HG03175 (cell line): Measurements from ENCODE around the gene FRRS1L.
A peak's percentile ranks its signal among the peaks of the same experiment; 100 is the strongest.

ENCODE experiments used
- ATAC-seq: cut with Tn5 transposase; IDR thresholded peaks from one replicate; pipeline ENCODE4 v1.9.1; 2021; ENCODE audit warnings: mild to moderate bottlenecking, moderate library complexity; ENCODE audit not compliant: unreplicated experiment

FRRS1L gene

DNA sequence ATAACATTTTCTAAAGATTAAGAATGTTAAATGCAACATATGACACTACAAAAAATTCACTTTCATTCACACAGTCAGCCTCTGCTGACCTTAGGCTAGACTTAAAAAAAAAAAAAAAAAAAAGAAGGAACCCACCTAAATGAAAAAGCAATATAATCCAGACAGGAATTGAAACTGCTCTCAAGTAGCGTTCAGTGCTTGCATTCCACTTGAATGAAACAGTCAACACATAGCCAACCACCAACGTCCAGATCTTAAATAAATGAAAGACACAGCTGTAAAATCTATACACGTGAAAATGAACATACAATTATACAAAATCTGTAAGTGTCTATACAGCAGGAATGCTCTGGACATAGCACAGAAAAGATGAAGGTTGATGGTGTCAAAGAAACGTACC lies 58.7 kb downstream of the FRRS1L start:
- ATAC-seq, result peak; percentile 44

DNA sequence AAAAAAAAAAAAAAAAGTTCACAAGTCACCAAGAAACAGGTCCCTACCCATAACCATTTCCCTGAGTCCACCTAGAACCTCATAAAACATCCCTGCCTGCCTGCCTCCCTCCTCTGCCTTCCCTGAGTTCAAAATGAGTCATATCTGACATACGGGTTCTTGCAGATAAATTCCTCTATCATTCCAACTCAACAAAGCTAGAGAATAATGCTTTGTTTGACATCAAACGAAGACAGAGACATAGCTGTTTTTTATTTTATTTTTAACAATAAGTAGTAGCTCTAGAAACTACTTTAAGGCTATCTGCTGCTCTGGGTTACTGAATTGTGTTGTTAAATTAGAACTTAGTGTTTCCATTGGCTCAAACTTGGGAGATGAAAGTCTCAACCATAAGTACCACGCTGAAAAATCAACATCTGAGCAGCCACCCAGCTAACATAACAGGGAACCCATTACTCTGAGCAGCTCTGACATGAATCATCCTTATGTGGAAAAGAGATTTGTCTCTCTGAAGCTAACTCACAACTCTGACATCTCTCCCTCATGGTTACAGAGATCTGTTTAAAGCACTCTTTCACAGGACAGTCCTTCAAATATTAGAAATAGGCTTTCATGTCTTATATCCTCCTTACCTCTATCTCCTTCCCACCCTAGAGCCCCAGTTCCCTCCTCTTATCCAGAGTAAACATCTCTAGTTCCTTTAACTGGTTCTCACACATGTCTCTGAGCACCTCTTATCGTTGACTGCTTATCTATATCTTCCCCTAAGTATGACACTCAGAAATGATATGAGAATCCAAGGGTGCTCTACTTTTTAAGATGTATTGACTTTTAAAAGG lies 59.4 kb downstream of the FRRS1L start:
- no peak for ATAC-seq

DNA sequence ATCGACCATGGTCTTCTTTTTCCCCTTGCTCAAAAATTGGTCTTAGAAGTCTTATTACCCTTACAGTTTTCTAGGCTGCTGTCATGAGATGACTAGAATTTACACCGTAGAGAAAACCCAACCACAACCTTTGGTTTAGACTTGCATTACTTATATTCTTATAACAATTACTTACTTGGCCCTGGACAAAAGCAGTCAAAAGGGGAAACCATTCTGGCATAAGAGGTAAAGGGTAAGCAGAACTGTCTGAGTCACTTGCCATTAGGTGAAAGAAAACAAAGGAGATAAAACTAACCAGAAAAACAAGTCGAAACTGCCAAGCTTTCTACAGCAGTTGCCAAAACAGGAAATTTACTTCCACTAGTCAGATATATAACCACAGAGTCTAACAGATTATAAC lies 65.2 kb downstream of the FRRS1L start:
- peak; percentile 72 for ATAC-seq

DNA sequence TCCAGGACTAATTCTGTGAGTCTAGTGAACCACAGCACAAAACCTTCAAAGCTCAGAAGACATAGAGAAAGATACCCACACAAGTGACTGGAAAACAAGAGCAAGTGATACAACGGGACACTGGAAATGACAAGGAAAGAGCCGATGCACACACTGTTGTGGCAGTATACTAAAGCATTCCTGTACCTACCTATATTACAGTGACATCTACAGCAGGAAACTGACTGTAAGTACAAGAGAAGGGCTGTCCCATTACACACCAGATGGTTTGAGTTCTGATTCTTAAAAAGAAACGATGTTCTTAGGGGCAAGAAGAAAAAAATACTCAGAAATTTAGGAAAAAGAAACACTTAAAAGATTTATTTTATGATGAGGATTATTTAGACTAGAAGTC lies 65.8 kb downstream of the FRRS1L start:
- no peak for ATAC-seq

DNA sequence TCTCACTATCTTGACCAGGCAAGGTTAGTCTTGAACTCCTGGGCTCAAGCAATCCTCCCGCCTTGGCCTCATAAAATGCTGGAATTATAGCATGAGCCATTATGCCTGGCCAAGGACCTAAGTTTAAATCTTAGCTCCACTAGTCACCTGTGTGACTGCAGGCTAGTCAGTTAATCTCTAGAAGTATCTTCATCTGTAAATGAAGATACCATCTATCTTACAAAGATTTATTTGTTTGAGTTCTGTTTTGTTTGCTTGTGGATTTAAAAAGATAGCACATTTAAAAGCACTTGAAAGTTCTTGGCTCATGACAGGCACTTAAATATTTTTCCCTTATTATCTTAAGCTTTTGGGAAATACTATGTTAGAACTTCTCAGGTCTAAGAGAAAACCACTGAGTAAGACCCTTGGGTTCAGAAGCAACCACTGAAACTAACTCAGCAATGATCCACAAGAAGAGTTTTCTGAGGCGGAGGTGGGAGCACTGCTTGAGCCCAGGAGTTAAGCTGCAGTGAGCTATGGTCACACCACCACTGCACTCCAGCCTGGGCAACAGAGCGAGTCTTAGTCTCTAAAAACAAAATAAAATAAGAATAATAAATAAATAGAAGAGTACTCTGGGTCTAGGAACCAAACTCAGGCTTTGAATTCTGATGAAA lies 66.4 kb downstream of the FRRS1L start:
- no peak for ATAC-seq

DNA sequence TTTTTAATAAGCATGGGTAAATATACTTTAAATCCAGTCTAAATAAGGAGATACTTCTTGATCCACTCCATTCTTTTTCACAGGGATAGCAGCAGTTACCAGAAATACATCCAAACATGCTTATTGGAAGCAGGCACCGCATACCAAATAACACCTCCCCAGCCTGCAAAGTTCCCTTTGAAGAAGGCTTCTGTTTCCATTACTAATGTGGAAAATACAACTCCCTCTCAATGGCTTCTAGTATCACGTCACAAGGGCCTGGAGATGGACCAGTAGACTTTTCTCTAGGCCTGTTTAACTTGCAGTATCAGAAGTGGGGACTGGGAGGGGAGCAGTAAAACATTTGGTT lies 68.1 kb downstream of the FRRS1L start:
- no peak for ATAC-seq

DNA sequence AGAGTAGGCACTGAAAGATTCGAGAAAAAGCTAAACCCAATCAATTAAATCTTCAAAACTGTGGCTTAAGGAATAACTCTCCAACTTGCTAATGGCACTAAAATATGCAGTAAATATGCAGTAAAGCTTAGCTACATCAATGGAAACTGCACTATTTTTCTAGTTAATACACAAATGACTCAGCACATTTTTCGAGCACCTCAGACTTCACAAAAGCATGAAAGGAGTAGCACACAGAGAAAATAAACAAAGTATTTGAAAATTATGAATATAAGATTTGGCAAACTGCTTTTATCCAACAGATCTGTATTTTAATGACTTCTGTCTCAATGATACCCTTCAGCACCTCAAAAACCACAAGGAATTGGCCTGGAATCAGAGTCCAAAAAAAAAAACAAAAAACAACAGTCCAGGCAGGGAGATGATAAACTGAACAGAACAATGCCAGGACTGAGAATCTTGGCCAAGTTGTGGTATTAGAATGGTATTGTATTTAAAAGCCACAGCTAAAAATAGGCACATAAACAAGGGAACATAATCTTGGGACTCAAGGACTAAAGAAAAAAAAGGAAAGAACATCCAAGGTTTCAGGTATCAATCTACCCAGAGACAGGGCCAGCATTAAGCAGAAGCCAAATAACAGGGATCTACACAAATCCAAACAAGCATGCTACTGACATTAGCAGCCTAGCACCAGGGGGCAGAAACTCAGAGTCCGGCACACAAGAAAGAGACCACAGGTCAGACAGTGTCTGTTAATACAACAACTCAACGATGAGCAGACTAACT lies 68.7 kb downstream of the FRRS1L start:
- ATAC-seq, result no peak

DNA sequence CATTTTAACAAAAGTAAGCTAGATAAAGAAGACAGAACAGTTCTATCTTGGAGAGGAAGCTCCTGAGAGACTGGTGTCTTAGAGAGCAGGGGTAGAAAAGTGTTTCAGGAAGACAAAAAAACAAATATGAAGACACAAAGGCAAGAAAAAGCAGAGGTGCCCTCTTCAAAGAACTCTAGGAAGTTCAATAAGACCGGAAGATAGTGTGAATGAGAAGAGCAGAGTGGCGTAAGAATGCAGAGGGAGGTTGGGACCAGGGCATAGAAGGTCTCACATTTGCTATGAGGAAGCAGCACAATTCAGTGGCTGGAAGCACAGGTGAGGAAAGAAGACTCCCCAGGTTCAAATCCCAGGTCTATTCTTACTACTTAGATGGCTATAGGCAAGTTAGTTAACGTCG lies 69.9 kb downstream of the FRRS1L start:
- no peak for ATAC-seq

DNA sequence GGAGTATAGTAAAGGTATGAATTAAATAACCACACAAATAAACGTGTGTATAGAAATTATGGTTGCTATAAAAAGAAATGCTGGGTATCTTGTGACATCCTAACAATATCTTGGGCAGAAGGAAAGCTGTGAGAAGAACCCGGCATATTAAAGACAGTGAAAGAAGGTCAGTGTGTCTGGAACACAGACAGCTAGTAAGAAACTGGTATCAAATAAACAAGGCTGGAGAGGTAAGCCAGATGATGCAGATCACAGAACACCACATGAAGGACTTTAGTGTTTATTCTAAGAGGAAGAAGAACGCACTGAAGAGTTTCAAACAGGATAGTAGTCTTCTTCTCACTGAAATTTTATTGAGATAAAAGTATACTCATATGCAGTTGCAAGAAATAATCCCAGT lies 71.7 kb downstream of the FRRS1L start:
- no peak for ATAC-seq

DNA sequence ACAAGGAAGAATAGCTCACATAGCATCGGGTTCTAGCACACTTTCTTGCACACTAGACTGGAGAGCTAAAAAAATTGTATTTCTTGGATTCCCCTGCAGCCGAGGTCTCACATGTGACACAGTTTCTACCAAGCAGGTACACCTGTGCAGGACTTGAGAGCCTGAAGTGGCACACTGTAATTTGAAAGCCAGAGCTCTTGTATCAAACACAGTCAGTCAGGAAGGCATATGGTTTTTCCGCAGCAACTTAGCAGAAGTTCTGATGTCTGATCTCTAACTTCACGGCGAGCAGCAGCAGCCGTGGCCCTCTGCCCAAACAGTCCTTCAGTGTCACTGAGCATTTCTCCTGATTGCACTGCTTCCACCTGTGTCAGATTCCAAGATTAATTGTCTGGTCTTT lies 72.8 kb downstream of the FRRS1L start:
- no peak for ATAC-seq

DNA sequence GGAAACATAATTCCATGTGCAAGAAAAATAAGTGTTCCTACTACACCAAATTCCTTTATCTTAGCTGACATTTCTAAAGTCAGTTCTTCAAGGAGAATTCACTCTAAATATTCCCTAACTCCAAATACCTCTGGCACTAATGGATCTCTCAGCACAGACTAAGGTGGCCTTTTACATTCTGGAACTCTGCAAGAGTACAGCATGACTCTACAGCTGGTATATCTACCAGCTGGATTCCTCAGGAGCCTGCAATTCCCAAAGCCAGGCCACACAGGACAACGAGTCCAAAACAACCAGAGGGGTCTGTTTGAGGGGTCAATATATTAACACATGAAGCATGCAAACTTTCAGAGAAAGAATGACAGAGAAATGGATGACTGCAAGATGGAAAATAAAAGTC lies 74.5 kb downstream of the FRRS1L start:
- ATAC-seq, result no peak

DNA sequence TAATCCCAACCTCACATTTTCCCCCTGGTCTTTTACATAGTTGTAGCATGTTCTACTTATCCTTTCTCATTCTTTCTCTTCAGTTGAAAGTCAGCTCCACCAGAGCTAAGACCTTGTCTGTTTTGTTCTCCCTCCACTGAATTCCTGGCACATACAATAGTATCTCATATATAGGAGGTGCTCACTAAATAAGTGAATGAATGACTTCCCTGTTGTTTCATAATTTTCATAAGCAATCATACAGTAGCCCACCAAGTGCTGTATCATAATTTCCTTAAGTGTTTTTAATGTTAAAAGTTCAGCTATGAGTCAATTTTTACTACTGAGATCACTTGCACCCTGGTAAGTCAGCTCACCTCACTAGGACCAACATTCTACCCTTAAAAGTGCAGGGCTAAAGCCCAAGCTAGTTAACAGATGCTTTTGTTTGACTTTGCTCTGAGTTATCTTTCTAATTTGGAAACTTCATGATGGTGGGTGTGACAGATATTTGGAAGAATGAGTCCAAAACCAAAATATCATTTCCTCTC lies 74.9 kb downstream of the FRRS1L start:
- ATAC-seq, result no peak

DNA sequence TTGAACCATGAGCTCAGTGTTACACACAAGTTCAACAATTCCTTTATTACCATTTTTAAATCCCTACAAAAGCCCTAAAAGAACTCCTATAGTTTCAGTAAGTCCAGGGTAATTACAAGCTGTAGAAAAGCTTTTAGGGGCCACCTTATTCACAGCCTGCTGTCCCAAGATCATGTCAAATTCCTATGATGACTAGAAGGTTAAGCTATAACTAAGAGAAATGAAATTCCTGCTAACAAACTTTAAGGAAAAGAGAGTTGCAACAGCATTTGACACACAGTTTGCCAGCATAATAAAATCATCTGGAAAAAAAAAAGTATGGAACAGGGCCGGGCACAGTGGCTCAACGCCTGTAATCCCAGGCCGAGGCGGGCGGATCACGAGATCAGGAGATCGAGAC lies 78.8 kb downstream of the FRRS1L start:
- no peak for ATAC-seq

DNA sequence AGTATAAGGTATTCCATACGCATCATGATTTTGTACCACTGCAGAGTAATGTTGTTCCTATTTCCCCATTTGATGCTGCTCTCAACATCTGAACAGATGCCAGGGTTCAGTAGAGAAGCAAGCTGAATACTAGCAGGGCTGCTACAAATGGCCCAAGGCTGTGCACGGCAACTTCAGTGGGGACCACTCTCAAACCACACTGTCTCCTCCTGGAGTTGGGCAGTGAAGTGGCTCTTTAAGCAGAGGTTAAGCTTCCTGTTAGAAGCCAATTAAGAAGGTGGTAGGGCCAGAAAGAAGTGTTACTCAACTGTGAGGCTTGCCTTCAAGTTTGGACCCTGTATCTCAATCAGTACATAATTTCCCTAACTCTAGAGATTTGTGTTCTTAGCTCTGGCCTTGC lies 79.3 kb downstream of the FRRS1L start:
- ATAC-seq, result no peak

DNA sequence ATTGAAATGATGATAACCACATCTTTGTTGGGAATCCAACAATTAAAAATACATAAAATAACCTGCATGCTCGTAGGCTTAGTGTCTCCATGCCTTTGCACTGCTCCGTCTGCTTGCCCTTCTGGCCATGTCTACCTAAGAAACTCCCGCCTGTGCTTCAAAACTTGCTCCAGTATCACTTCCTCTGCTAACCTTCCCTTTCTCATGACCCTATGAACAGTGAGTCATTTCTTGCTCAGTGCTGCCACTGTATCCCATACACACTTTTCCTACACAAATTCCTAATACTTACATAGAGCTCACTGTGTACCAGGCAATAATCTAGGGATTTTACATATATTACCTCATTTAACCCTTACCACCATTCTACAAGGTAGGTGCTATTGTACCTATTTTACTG lies 80.8 kb downstream of the FRRS1L start:
- ATAC-seq, result no peak

DNA sequence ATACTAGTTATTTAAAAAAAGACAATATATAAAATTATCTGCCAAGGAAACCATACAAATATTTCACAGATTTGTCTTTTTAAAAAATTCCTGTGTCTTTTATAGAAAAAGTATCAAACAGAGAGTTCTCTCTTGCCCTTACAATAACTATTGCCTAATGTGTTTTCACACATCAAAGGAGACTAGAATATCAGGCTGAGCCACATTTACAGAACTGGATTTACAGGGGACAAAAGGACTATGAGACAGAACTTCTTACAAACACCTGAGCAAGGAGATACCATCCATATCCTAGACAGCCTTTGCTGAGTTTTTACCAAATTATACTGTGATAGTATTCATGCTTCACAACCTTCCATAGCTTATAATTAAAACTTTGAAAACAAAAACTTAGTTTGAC lies 81.5 kb downstream of the FRRS1L start:
- ATAC-seq, result no peak

DNA sequence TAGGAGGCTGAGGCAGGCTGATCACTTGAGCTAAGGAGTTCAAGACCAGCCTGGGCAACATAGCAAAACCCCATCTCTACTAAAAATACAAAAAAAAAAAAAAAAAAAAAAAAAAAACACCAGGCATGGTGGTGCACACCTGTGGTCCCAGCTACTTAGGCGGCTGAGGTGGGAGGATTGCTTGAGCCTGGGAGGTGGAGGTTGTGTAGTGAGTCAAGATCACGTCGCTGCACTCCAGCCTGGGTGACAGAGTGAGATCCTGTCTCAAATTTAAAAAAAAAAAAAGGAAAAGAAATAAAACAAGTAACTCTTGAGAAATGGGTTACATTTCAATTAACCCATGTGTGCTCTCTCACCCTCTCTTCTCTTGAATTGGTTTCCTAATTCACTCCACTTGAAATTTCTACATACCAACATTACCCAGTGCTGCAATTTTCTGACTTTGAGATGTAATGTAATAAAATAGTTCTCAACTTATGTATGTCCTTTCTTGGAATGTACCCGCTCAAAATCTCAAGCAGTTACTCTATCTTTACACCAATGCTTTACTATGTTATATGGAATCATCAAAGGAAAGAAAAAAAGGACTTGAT lies 83.1 kb downstream of the FRRS1L start:
- ATAC-seq, result no peak

DNA sequence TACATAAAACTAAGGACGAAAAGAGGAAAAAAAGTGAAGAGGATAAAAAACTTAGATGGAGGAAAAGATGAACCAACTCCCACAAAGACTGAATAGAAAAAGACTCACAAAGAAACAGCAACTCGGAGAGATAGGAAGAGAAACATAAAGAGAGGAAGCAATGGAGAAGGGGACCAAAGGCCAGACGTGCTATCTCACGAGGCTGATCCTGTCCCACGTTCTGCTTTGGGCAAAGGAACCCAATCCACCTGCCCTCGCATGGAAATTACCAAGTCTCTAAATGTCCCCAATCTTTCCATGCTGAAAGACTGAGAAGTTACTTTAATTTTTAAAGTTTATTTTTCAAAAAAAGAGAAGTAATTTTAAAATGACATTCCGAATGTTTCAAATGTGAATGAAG lies 83.9 kb downstream of the FRRS1L start:
- ATAC-seq, result no peak

DNA sequence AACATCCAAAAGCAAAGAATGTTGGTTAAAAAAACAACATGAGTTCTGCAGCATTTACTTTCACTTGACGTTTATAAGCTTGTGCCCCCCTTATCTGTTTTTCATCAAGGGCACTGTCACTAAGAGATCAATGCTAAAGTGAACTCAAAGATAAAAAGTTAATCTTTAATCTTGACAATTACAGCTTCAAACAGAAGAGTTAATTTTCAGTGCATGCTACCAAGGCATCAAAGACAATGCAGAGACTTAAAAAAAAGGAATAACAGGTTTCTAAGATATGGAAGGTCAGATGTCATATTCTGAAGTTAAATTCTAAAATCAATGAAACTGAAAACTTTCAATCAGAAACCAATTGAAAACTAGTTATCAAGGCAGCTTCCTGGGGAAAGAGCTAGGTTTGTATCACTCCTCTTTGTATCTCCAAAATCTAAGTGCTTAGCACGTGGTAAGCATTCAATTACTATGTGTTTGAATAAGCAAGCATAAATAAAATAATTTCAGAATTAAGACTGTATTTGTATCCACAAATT lies 84.9 kb downstream of the FRRS1L start:
- no peak for ATAC-seq
